ENCODE results near the gene OLFML2B. TPM values are rescaled to one million over a fixed set of nuclear protein-coding genes. Genes with fewer than 3 reads are reported as not detected.

Gene OLFML2B
- total RNA-seq, 1 donor from 2014 or later: 17.5 TPM

DNA sequence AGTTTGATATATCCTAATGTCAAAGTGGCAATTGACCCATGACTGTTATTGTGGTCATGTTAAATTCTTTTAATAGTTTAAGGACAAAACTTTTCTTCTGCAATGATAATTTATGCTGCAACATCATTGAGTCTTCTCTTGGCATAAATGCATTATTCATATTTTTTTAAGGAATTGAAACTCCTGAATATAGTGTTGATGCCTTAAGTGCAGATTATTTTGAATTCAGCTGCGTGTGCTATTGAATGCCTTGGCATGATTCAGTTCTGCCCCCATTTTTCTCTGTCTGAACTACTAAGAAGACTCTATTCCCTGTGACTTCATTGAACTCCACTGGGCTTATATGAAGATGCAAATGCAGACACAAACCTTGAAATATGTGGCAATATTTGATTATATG is 23.3 kb upstream of the OLFML2B start:
- no peak overlapping the region for H3K4me3 ChIP-seq
- no peaks in the 10 kb centered on the region for H3K9me3 ChIP-seq
- no peaks in the 10 kb centered on the region for H3K27me3 ChIP-seq
- H3K27ac ChIP-seq: no peak overlapping the region
- TF ChIP-seq, protein P1, sequence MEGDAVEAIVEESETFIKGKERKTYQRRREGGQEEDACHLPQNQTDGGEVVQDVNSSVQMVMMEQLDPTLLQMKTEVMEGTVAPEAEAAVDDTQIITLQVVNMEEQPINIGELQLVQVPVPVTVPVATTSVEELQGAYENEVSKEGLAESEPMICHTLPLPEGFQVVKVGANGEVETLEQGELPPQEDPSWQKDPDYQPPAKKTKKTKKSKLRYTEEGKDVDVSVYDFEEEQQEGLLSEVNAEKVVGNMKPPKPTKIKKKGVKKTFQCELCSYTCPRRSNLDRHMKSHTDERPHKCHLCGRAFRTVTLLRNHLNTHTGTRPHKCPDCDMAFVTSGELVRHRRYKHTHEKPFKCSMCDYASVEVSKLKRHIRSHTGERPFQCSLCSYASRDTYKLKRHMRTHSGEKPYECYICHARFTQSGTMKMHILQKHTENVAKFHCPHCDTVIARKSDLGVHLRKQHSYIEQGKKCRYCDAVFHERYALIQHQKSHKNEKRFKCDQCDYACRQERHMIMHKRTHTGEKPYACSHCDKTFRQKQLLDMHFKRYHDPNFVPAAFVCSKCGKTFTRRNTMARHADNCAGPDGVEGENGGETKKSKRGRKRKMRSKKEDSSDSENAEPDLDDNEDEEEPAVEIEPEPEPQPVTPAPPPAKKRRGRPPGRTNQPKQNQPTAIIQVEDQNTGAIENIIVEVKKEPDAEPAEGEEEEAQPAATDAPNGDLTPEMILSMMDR (IDR thresholded peaks at IDR 0.05): no peak
- H3K4me1 ChIP-seq: no peaks in the 10 kb centered on the region
- DNase-seq (no peak), ATAC-seq (no peak)
- no peaks in the 10 kb centered on the region for H3K36me3 ChIP-seq
- intact Hi-C loops (cut with DNase I): no loop called here

DNA sequence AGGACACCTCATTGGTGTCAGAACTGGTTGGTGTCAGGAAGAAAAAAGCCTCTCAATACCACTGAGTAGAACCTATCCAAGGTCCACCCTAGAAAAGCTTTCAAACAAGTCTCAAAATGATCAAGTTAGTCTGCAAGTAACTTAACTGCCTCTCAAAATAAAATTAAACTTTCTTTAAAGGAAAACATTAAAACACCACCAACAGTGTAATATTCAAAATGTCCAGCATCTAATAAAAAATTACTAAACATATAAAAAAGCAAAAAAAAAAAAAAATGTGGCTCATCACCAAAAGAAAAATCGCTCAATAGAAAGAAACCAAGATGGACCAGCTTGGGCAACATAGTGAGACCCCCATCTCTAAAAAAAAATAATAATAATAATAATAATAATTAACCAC is 18.7 kb upstream of the OLFML2B start:
- H3K4me1 ChIP-seq: no peaks in the 10 kb centered on the region
- no peak for ATAC-seq
- TF ChIP-seq, protein P1 (IDR thresholded peaks at IDR 0.05): no peak
- H3K36me3 ChIP-seq: no peaks in the 10 kb centered on the region
- H3K27ac ChIP-seq: no peak overlapping the region
- no peak for DNase-seq
- no peak overlapping the region for H3K4me3 ChIP-seq
- intact Hi-C loops (cut with DNase I): no loop called here
- H3K9me3 ChIP-seq: no peaks in the 10 kb centered on the region
- H3K27me3 ChIP-seq: no peaks in the 10 kb centered on the region

DNA sequence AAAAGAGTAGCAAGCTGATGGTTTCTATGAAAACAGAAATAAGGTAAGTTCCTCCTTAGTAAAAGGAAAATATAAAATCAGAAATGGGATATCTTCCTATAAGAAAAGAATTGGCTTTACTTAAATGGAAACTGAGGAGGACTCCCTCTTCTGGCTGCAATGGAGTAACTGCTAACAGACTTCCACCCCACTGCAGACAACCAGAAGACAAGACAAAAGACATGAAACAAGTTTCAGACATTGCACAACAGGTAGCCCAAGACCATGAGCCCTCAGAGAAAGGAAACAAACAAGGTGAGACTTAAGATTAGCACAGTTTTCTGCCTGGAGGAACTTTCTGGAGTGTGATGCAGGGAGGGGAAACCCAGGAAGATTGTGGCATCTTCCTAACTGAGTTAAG is 17.0 kb upstream of the OLFML2B start:
- Histone ChIP-seq H3K4me3 (no peak overlapping the region), H3K27me3 (no peaks in the 10 kb centered on the region), H3K27ac (no peak overlapping the region), H3K36me3 (no peaks in the 10 kb centered on the region), H3K9me3 (no peaks in the 10 kb centered on the region), H3K4me1 (no peaks in the 10 kb centered on the region)
- no peak for DNase-seq
- intact Hi-C loops (cut with DNase I): no loop called here
- TF ChIP-seq, protein P1 (IDR thresholded peaks at IDR 0.05): no peak
- ATAC-seq: no peak

DNA sequence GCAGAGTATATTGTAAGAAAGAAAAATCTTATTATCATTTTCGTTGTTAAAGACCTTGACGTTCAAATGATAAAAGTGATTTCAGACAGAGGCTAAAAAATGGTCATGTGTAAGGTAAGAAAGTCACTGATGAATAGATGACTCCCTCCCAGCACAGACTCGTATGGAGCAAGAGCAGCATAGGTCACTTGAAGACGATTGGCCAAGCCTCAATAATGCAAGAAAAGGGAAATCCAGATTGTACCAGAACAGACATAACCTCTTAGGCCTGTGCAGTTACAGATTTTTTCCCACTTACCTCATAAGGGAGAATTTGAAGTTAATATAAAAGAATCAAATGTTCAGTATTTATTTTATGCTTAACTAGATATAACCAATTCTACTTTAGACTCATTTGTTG is 16.3 kb upstream of the OLFML2B start:
- no peak for ATAC-seq
- Histone ChIP-seq H3K36me3 (no peaks in the 10 kb centered on the region), H3K27me3 (no peaks in the 10 kb centered on the region), H3K4me3 (no peak overlapping the region), H3K4me1 (no peaks in the 10 kb centered on the region), H3K27ac (no peak overlapping the region), H3K9me3 (no peaks in the 10 kb centered on the region)
- TF ChIP-seq, protein P1 (IDR thresholded peaks at IDR 0.05): no peak
- DNase-seq: no peak
- intact Hi-C loops (cut with DNase I): no loop called here

DNA sequence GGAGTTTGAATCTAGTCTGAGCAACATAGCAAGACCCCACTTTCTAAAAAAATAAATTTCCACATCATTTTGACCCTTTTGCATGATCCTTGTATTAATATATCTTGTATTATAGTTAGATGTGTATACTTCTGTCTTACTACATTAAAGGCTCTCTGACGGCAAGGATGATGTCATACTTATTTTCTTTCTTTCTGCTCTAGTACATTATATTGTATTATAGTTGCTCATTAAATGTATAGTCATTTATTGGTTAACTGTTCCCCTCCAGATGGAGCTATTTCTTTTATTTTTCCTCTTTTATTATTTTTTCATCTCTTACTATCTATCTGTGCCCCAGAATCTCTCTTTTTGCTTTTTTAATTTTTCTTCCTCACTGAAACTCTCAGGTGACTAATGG is 15.0 kb upstream of the OLFML2B start:
- Histone ChIP-seq H3K36me3 (no peaks in the 10 kb centered on the region), H3K27ac (no peak overlapping the region), H3K4me3 (no peak overlapping the region), H3K27me3 (no peaks in the 10 kb centered on the region), H3K4me1 (no peaks in the 10 kb centered on the region), H3K9me3 (no peaks in the 10 kb centered on the region)
- intact Hi-C loops (cut with DNase I): no loop called here
- TF ChIP-seq, protein P1 (IDR thresholded peaks at IDR 0.05): no peak
- DNase-seq: no peak
- ATAC-seq: no peak

DNA sequence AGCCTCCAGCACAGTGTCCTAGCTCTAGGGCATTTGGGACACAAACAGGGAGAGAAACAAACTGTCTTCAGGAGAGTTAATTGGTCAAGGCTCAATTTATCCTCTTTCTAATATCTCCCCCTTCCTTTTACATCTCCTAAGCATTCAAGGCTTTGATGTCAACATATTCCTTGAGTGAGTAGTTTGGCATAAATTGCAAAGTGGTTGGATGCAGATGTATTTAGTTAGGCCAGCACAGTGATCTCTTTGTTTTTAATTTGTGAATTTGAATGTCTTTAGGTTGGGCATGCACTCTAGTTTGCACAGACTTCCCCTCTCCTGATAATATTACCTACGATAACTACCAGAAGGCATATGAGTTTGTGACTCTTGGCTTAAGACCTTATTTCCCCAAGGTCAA is 12.5 kb upstream of the OLFML2B start:
- Histone ChIP-seq H3K9me3 (no peaks in the 10 kb centered on the region), H3K4me1 (no peaks in the 10 kb centered on the region), H3K4me3 (no peak overlapping the region), H3K27ac (no peak overlapping the region), H3K36me3 (no peaks in the 10 kb centered on the region), H3K27me3 (no peaks in the 10 kb centered on the region)
- ATAC-seq: no peak
- no peak for DNase-seq
- intact Hi-C loops (cut with DNase I): no loop called here
- TF ChIP-seq, protein P1 (IDR thresholded peaks at IDR 0.05): no peak

All from upper lobe of right lung (tissue), 1 donor.